ENCODE measurements around the gene ANKRD28.

- TF ChIP-seq CTCF (conservative IDR thresholded peaks at IDR 0.05; ENCODE audit: low read depth, low read length) (no peak), RFX5 (IDR thresholded peaks at IDR 0.05; ENCODE audit: low read depth, low read length) (no peak), CEBPB (IDR thresholded peaks at IDR 0.05; ENCODE audit: low read depth, low read length) (no peak), POLR2A (IDR thresholded peaks at IDR 0.05; ENCODE audit: low read depth, low read length) (no peak), RAD21 (IDR thresholded peaks at IDR 0.05; ENCODE audit: low read length) (no peak), MAFK (IDR thresholded peaks at IDR 0.05; ENCODE audit: low read depth, low read length) (no peak)
Observed at GRCh38 chr3:15756505-15756904, 41.3 kb downstream of the ANKRD28 start.

Data from IMR-90 (cell line).